ENCODE data around the gene SAV1.

DNA sequence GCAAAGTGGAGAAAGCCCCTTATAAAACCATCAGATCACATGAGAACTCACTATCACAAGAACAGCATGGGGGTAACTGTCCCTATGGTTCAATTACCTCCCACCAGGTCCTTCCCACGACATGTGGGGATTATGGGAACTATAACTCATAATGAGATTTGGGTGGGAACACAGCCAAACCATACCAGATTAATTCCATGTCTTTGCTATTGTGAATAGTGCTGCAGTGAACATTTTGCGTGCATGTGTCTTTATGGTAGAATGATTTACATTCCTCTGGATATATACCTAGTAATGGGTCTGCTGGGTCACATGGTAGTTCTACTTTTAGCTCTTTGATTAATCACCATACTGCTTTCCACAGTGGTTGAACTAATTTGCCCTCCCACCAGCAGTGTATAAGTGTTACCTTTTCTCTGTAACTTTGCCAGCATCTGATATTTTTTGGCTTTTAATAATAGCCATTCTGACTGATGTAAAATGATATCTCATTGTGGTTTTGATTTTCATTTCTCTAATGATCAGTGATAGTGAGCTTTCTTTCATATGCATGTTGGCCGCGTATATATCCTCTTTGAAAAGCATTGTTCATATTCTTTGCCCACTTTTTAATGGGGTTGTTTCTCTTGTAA is 29.7 kb upstream of the SAV1 start:
- TF ChIP-seq, protein P1, sequence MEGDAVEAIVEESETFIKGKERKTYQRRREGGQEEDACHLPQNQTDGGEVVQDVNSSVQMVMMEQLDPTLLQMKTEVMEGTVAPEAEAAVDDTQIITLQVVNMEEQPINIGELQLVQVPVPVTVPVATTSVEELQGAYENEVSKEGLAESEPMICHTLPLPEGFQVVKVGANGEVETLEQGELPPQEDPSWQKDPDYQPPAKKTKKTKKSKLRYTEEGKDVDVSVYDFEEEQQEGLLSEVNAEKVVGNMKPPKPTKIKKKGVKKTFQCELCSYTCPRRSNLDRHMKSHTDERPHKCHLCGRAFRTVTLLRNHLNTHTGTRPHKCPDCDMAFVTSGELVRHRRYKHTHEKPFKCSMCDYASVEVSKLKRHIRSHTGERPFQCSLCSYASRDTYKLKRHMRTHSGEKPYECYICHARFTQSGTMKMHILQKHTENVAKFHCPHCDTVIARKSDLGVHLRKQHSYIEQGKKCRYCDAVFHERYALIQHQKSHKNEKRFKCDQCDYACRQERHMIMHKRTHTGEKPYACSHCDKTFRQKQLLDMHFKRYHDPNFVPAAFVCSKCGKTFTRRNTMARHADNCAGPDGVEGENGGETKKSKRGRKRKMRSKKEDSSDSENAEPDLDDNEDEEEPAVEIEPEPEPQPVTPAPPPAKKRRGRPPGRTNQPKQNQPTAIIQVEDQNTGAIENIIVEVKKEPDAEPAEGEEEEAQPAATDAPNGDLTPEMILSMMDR (IDR thresholded peaks at IDR 0.05; ENCODE audit: low read length), result no peak
- no peak for TF ChIP-seq EZH2 (IDR thresholded peaks at IDR 0.05; ENCODE audit: borderline replicate concordance, low read length)
